NT2/D1 (cell line): ENCODE results near the gene ZCCHC13.
"Not testable (repeated sequence)": the region's sequence is repeated elsewhere in the genome, so short reads cannot be mapped to it uniquely, and the experiment has no call there.

Experiments used
- DNase-seq: peaks from one replicate; pipeline ENCODE4 v3.0.0-alpha.2; 2011; ENCODE audit warnings: low read depth, low spot score
- H3K27me3 ChIP-seq: 2 replicates; pipeline ENCODE4 v1.6.0; 2011; ENCODE audit warnings: mild to moderate bottlenecking; ENCODE audit not compliant: insufficient read length, insufficient read depth
- H3K36me3 ChIP-seq: 2 replicates; pipeline ENCODE4 v1.6.1; 2011; ENCODE audit warnings: mild to moderate bottlenecking, low read length, mixed read lengths; ENCODE audit not compliant: insufficient read depth, insufficient read length
- H3K4me1 ChIP-seq: 2 replicates; pipeline ENCODE4 v1.5.1; 2011; ENCODE audit not compliant: insufficient read depth, insufficient read length
- H3K4me3 ChIP-seq: 2 replicates; pipeline ENCODE4 v1.5.1; 2011; ENCODE audit warnings: low read depth; ENCODE audit not compliant: insufficient read length
- H3K9ac ChIP-seq: 2 replicates; pipeline ENCODE4 v1.6.0; 2011; ENCODE audit warnings: low read depth; ENCODE audit not compliant: insufficient read length
- H3K9me3 ChIP-seq: 2 replicates; pipeline ENCODE4 v1.5.1; 2011; ENCODE audit warnings: mild to moderate bottlenecking, low read length; ENCODE audit not compliant: insufficient read depth
- SUZ12 ChIP-seq: IDR thresholded peaks from 2 replicates; pipeline ENCODE4 v1.6.1; 2011; ENCODE audit not compliant: insufficient read length, insufficient read depth; ENCODE audit errors: extremely low read depth
- YY1 ChIP-seq: IDR thresholded peaks from 2 replicates; pipeline ENCODE4 v1.6.1; 2011; ENCODE audit not compliant: insufficient read length, insufficient read depth
- ZNF274 ChIP-seq: IDR thresholded peaks from 2 replicates; pipeline ENCODE4 v1.6.1; 2011; ENCODE audit warnings: mild to moderate bottlenecking, low read depth, low read length

ZCCHC13 gene

DNA sequence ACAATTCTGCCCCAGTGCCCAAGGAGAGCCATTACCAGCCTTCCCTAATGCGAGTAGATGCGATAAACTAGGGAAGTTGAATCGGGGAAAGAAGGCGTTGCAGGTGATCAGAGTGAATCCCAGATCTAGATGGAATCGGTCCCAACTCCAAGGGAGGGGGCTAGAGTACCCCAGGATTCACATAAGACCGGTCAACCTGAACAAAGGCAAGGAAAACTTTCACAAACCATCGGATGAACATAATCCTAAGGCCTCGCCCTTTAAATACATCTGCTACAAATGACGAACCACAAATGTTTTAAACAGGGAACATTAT is 11.2 kb upstream of the ZCCHC13 start:
- no peak for TF ChIP-seq ZNF274
- TF ChIP-seq SUZ12, result no peak
- no peak for TF ChIP-seq YY1
- Histone ChIP-seq H3K4me3 (peak overlapping the region; percentile 85), H3K9me3 (no peaks in the 10 kb centered on the region), H3K4me1 (no peaks in the 10 kb centered on the region), H3K27me3 (no peaks in the 10 kb centered on the region), H3K36me3 (peaks cover 25% of the 10 kb centered on the region), H3K9ac (peak overlapping the region; percentile 92)
- no peak for DNase-seq

DNA sequence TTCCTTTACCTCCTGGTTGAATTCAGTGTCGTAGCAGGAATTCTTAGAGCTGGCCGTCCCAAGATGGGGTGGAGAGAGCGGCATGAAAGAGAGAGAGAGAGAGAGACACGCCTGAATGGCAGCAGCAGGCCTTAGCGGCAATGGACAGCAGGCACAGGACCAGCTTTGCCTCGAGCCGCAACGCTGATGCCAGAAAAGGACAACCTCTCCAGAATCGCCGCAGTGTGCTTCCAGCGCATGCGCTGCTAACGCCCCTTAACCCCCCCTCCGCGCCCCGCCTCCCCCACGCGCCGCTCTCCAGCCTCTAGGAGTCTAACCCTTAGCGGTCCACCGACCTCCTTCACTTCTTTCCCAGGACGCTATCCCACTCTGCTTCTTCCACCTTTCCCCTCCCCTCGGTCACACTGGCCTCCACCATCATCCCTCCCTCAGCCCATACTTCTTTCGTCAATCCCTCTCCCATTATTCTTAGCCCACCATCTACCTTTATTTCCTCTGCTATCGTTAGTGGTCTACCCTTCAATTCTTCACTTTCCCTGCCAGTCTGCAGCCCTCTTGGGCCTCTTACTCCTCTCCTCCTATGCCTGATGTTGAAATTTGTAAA is 10.5 kb upstream of the ZCCHC13 start:
- peak overlapping the region; percentile 85 for H3K4me3 ChIP-seq
- no peaks in the 10 kb centered on the region for H3K9me3 ChIP-seq
- TF ChIP-seq SUZ12, result no peak
- TF ChIP-seq ZNF274, result no peak
- no peak for TF ChIP-seq YY1
- no peaks in the 10 kb centered on the region for H3K4me1 ChIP-seq
- H3K36me3 ChIP-seq, result peaks cover 22% of the 10 kb centered on the region
- no peaks in the 10 kb centered on the region for H3K27me3 ChIP-seq
- DNase-seq, result peak; percentile 57
- H3K9ac ChIP-seq, result peak overlapping the region; percentile 92

DNA sequence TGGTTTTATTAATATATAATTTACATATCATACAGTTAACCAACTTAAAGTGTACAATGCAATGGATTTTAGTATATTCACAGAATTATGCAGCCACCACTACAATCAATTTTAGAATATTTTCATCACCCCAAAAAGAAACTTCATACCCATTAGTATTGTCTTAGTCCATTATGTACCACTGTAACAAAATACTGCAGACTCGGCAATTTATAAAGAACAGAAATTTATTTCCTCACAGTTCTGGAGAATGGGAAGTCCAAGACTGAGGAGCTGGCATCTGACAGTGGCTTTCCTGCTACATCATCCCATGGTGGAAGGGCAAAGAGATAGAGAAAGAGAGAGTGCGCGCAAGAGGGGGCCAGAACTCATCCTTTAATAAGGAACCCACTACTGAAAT is 8.9 kb upstream of the ZCCHC13 start:
- Histone ChIP-seq H3K9me3 (no peaks in the 10 kb centered on the region), H3K36me3 (peaks cover 13% of the 10 kb centered on the region), H3K4me3 (no peak overlapping the region), H3K4me1 (no peaks in the 10 kb centered on the region), H3K9ac (no peak overlapping the region), H3K27me3 (no peaks in the 10 kb centered on the region)
- no peak for DNase-seq
- no peak for TF ChIP-seq YY1
- no peak for TF ChIP-seq ZNF274
- no peak for TF ChIP-seq SUZ12

DNA sequence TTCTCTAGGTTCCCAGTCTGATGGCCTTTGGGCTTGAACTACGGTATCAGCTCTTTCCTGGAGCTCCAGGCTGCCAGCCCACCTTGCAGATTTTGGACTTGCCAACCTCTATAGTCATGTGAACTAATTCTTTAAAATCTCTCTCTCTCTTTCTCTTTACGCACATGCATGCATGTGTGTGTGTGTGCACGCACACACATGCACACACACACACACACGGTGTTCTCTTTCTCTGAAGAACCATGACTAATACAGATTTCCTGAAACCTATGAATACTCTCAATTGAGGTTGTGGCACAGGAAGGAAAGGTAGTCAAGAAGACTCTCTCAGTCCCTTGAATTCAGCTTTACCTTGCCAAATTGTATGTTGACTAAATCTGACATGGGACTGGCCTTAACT is 6.2 kb upstream of the ZCCHC13 start:
- no peak for DNase-seq
- H3K9ac ChIP-seq, result no peak overlapping the region
- no peaks in the 10 kb centered on the region for H3K36me3 ChIP-seq
- TF ChIP-seq SUZ12, result no peak
- TF ChIP-seq ZNF274, result no peak
- no peak for TF ChIP-seq YY1
- no peaks in the 10 kb centered on the region for H3K4me1 ChIP-seq
- H3K9me3 ChIP-seq, result no peaks in the 10 kb centered on the region
- no peak overlapping the region for H3K4me3 ChIP-seq
- no peaks in the 10 kb centered on the region for H3K27me3 ChIP-seq

DNA sequence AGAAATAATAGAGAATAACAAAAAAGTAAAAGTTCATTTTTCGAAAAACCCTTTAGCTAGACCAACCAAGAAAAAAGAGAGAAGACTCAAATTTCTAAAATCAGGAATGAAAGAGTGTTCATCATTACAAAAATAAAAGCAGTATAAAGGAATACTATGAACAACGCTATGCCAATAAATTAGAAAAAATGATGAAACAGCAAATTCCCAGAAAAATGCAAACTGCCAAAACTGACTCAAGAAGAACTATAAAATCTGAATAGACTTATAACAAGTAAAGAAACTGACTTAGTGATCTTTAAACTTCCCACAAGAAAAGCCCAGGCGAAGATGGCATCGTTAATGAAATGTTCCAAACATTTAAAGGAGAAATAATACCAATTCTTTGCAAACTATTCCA is 3.1 kb upstream of the ZCCHC13 start:
- no peaks in the 10 kb centered on the region for H3K9me3 ChIP-seq
- no peak overlapping the region for H3K9ac ChIP-seq
- H3K36me3 ChIP-seq, result no peaks in the 10 kb centered on the region
- no peak overlapping the region for H3K4me3 ChIP-seq
- DNase-seq, result no peak
- H3K27me3 ChIP-seq, result no peaks in the 10 kb centered on the region
- TF ChIP-seq YY1, result no peak
- TF ChIP-seq SUZ12, result no peak
- TF ChIP-seq ZNF274, result no peak
- H3K4me1 ChIP-seq, result no peaks in the 10 kb centered on the region

DNA sequence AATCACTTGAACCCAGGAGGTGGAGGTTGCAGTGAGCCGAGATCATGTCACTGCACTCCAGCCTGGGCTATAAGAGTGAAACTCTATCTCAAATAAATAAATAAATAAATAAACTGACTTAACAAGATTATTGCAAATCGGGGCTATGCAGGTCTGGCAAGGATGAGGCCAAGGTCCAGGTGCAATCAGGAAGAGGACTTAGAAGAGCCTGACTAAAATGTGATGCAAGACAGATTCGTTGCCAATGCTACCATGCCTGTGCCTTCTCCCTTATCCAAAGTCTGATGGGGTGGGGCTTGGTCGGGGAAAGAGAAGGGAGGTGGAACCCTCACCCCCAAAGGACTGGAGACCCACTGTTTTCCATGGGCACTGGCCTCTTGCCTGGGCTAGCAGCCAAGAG is 14.7 kb downstream of the ZCCHC13 start:
- H3K36me3 ChIP-seq, result no peaks in the 10 kb centered on the region
- H3K9ac ChIP-seq, result no peak overlapping the region
- no peaks in the 10 kb centered on the region for H3K4me1 ChIP-seq
- DNase-seq, result no peak
- no peaks in the 10 kb centered on the region for H3K27me3 ChIP-seq
- H3K4me3 ChIP-seq, result no peak overlapping the region
- H3K9me3 ChIP-seq, result no peaks in the 10 kb centered on the region
- TF ChIP-seq SUZ12 (no peak), YY1 (no peak), ZNF274 (no peak)

DNA sequence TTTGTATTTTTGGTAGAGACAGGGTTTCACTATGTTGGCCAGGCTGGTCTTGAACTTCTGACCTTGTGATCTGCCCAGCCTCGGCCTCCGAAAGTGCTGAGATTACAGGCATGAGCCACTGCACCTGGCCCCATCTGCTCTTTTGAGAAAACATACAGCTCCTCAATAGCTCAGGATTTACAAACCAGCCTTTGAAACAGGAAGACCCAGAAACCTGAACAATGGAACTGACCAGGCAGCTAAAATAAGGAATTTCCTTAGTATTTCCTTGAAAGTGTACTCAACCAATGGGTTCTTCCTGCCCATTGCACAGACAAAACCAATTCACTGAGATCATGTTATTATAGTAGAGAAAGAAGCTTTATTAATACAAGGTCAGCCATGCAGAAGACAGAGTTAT is 15.3 kb downstream of the ZCCHC13 start:
- not testable (repeated sequence) for H3K4me1 ChIP-seq, DNase-seq, H3K27me3 ChIP-seq, H3K36me3 ChIP-seq, H3K4me3 ChIP-seq, H3K9ac ChIP-seq, H3K9me3 ChIP-seq

DNA sequence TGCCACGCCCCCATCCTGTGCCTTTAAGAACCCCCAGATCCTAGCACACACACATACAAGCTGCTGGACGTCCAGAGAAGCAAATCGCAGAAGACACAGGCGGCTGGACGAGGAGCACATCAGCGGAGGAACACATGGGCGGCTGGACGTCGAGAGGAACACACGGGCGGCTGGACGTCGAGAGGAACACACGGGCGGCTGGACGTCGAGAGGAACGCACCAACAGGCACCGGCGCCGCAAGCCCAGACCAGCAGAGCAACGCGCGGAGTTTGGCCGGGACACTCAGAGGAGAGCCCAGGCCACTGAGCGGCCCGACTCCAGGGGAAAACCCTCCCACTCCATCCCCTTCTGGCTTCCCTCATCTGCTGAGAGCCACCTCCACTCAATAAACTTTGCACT is 17.2 kb downstream of the ZCCHC13 start:
- H3K4me1 ChIP-seq, result no peaks in the 10 kb centered on the region
- peaks cover 12% of the 10 kb centered on the region; the same call in 1 of the 2 replicates for H3K9me3 ChIP-seq
- H3K36me3 ChIP-seq, result no peaks in the 10 kb centered on the region
- no peak overlapping the region for H3K4me3 ChIP-seq
- no peak for TF ChIP-seq ZNF274
- no peak for TF ChIP-seq SUZ12
- no peak for TF ChIP-seq YY1
- no peaks in the 10 kb centered on the region for H3K27me3 ChIP-seq
- DNase-seq, result no peak
- H3K9ac ChIP-seq, result no peak overlapping the region
